HL-60 (cell line): ENCODE data around the gene MACROD2.

Experiments used
- CTCF ChIP-seq: IDR thresholded peaks from one replicate; pipeline ENCODE4 v1.5.1; 2011; ENCODE audit warnings: low read length, control low read depth, inconsistent platforms; ENCODE audit not compliant: insufficient read depth
- GABPA ChIP-seq: IDR thresholded peaks from 2 replicates; pipeline ENCODE4 v1.6.1; 2012; ENCODE audit warnings: low read depth
- POLR2AphosphoS5 ChIP-seq: IDR thresholded peaks from 2 replicates; pipeline ENCODE4 v1.6.1; 2012; ENCODE audit warnings: low read depth
- REST ChIP-seq: IDR thresholded peaks from 2 replicates; pipeline ENCODE4 v1.6.1; 2012; ENCODE audit warnings: low read depth; ENCODE audit not compliant: insufficient replicate concordance
- SPI1 ChIP-seq: IDR thresholded peaks from 2 replicates; pipeline ENCODE4 v1.6.1; 2012; ENCODE audit warnings: low read depth, mild to moderate bottlenecking, borderline replicate concordance

DNA sequence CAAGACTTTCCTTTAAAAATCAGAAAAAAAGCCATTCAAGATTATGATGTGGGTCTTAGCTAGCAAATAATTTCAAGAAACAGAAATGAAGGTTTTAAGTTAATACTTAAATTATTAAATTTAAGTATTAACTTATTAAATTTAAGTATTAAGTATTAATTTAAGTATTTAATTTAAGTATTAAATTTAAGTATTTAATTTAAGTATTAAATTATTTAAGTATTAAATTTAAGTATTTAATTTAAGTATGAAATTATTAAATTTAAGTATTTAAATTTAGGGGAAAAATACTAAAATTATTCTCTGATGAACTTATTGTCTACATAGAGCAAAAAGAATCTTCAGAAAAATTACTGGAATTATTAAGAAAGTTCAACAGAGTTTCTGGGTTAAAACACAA, 1171.4 kb downstream of the MACROD2 start:
- no peak for TF ChIP-seq CTCF
- no peak for TF ChIP-seq REST
- TF ChIP-seq GABPA, result no peak
- TF ChIP-seq POLR2AphosphoS5, result no peak
- no peak for TF ChIP-seq SPI1
